Liver (tissue), 3 donors: ENCODE results near the gene SLC12A9.

ENCODE experiments used
- CTCF ChIP-seq: fragments of 150-350 bp; IDR thresholded peaks from 2 replicates; pipeline ENCODE4 v1.5.1; 2017; ENCODE audit warnings: improper control_type of control experiment, low read depth, low read length; ENCODE audit not compliant: missing input control
- FOXA1 ChIP-seq: IDR thresholded peaks from 2 replicates; pipeline ENCODE4 v1.6.1; 2016; ENCODE audit warnings: antibody characterized with exemption
- JUND ChIP-seq, 2 donors: IDR thresholded peaks; 2 replicates each; pipeline ENCODE4 v1.6.1; 2016; ENCODE audit warnings: antibody characterized with exemption in 2 of 2
- donor health status: healthy.
- donor health status: healthy.

DNA sequence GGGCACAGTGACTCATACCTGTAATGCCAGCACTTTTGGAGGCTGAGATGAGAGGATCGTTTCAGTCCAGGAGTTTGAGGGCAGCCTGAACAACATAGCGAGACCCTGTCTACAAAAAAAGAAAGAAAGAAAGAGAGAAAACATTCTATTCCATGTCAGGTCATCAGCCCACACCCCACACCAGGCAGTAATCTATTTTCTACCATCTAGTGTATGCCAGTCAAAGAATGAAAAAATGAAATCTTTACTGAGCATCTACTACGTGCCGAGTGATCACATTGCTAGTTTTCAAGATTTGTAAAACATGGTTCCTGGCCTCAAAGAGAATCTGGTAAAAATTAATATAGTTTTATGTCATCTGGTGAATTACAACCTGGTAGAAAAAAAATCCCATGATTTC, 22.1 kb upstream of the SLC12A9 start:
- TF ChIP-seq CTCF (no peak), FOXA1 (no peak), JUND (IDR thresholded peaks at IDR 0.05) (no peak)
